K562 (cell line): ENCODE results near the gene TRUB2. TPM values are rescaled to one million over a fixed set of nuclear protein-coding genes. Genes with fewer than 3 reads are reported as not detected.

ENCODE experiments used
- BRF2 ChIP-seq: IDR thresholded peaks from 3 replicates; pipeline ENCODE4 v1.6.1; 2011; ENCODE audit warnings: borderline replicate concordance, mild to moderate bottlenecking; ENCODE audit not compliant: insufficient read length, insufficient read depth
- CTBP1 ChIP-seq: fragments of 450-650 bp; IDR thresholded peaks from 2 replicates; pipeline ENCODE4 v1.6.1; 2016; ENCODE audit warnings: borderline replicate concordance
- MTA3 ChIP-seq: fragments of 450-650 bp; formaldehyde crosslinking; IDR thresholded peaks from 2 replicates; pipeline ENCODE4 v1.6.1; 2017; ENCODE audit warnings: mild to moderate bottlenecking, borderline replicate concordance
- NFRKB ChIP-seq: fragments of 450-650 bp; IDR thresholded peaks from 2 replicates; pipeline ENCODE4 v1.6.1; 2016; ENCODE audit warnings: low read depth
- NRF1 ChIP-seq, 2 experiments: fragments of 450-650 bp; IDR thresholded peaks in 1 of 2; conservative IDR thresholded peaks in 1 of 2; 2 replicates each; pipeline ENCODE4 v1.6.1; 2014; ENCODE audit warnings: mild to moderate bottlenecking in 2 of 2
- PTRF ChIP-seq: fragments of 450-650 bp; IDR thresholded peaks from 2 replicates; pipeline ENCODE4 v1.6.1; 2016; ENCODE audit warnings: mild to moderate bottlenecking, missing genetic modification characterization, missing compliant biosample characterization
- RBM17 ChIP-seq: fragments of 200-400 bp; formaldehyde crosslinking; IDR thresholded peaks from 2 replicates; pipeline ENCODE4 v1.6.1; 2017; ENCODE audit warnings: low read depth, mild to moderate bottlenecking, low read length, borderline replicate concordance
- SNIP1 ChIP-seq: fragments of 450-650 bp; IDR thresholded peaks from 2 replicates; pipeline ENCODE4 v1.7.1; 2017; ENCODE audit warnings: low read depth, mild to moderate bottlenecking
- YY1 ChIP-seq, 3 experiments: IDR thresholded peaks; 2 replicates each; pipeline ENCODE4 v1.6.1; 2011; ENCODE audit warnings: low read length in 2 of 3, mild to moderate bottlenecking in 2 of 3, moderate library complexity in 2 of 3, borderline replicate concordance in 1 of 3, control low read depth in 1 of 3, low read depth in 1 of 3; ENCODE audit not compliant: insufficient read depth in 3 of 3, insufficient replicate concordance in 2 of 3, control insufficient read depth in 1 of 3, insufficient read length in 1 of 3; ENCODE audit errors: extremely low read depth in 1 of 3
- ZNF384 ChIP-seq: IDR thresholded peaks from 2 replicates; pipeline ENCODE4 v1.6.1; 2012; ENCODE audit warnings: low read depth, low read length, improper control_type of control experiment
- polyA plus RNA-seq, 8 experiments: library from polyadenylated mRNA; depleted of rRNA in 4 of 8; stranded (reverse) in 5 of 8; unstranded in 3 of 8; fragments of >200 nt; fragmentation: Nextera tagmentation in 2 of 8; fragmentation: Illumina TruSeq in 1 of 8; extraction: Ambion mirVana in 2 of 8; extraction: Trizol in 1 of 8; gene quantifications; 2 replicates each; pipeline versions ENCODE4 v1.2.1 to v1.2.3, GENCODE V29; 2011 to 2014; ENCODE audit warnings: inconsistent platforms in 1 of 8, missing spikeins in 1 of 8
- total RNA-seq, 7 experiments: library from RNA; depleted of rRNA in 6 of 7; stranded (reverse); fragments of >200 nt in 6 of 7; fragmentation: Illumina TruSeq in 2 of 7; extraction: Trizol in 2 of 7; gene quantifications; 2 replicates each; pipeline versions ENCODE4 v1.2.1 to v1.2.3, GENCODE V29; 2011 to 2021; ENCODE audit warnings: low replicate concordance in 1 of 7
- TF ChIP-seq, protein P1 (sequence below): sonication (generic); formaldehyde crosslinking; IDR thresholded peaks from 2 replicates; pipeline ENCODE4 v1.8.1; 2023; ENCODE audit warnings: mild to moderate bottlenecking, missing genetic modification reagents
- TF ChIP-seq, protein P2 (sequence below): fragments of 150-350 bp; IDR thresholded peaks from 2 replicates; pipeline ENCODE4 v1.6.1; 2014; ENCODE audit warnings: low read depth, mild to moderate bottlenecking, low read length, borderline replicate concordance
- TF ChIP-seq, protein P3 (sequence below): fragments of 450-650 bp; IDR thresholded peaks from 2 replicates; pipeline ENCODE4 v1.6.1; 2017; ENCODE audit warnings: antibody characterized with exemption, mild to moderate bottlenecking
- TF ChIP-seq, protein P4 (sequence below): sonication (generic); formaldehyde crosslinking; IDR thresholded peaks from 2 replicates; pipeline ENCODE4 v1.8.0; 2022; ENCODE audit warnings: missing genetic modification reagents, mild to moderate bottlenecking, moderate library complexity, borderline replicate concordance

Gene TRUB2
- total and polyA plus RNA-seq, 9 of the 15 experiments (the other 6 are each of a cell fraction or from before 2014, with no cell fraction given): 9.3 to 110 (median 63.0) TPM

GRCh38 chr9:128341435-128341849, 19.2 kb upstream of the TRUB2 start (continued):
- TF ChIP-seq, protein P1, sequence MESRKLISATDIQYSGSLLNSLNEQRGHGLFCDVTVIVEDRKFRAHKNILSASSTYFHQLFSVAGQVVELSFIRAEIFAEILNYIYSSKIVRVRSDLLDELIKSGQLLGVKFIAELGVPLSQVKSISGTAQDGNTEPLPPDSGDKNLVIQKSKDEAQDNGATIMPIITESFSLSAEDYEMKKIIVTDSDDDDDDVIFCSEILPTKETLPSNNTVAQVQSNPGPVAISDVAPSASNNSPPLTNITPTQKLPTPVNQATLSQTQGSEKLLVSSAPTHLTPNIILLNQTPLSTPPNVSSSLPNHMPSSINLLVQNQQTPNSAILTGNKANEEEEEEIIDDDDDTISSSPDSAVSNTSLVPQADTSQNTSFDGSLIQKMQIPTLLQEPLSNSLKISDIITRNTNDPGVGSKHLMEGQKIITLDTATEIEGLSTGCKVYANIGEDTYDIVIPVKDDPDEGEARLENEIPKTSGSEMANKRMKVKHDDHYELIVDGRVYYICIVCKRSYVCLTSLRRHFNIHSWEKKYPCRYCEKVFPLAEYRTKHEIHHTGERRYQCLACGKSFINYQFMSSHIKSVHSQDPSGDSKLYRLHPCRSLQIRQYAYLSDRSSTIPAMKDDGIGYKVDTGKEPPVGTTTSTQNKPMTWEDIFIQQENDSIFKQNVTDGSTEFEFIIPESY (CRISPR knock-in tag): 0 out of 2 replicates have a peak, but pooled peaks have one; percentile 42
- TF ChIP-seq BRF2: no peak
- no peak for TF ChIP-seq SNIP1
- TF ChIP-seq RBM17: no peak
- no peak for TF ChIP-seq NFRKB
- no peak; the same call in 1 of the 2 replicates for TF ChIP-seq MTA3
- no peak for TF ChIP-seq PTRF (tag)
- TF ChIP-seq ZNF384: peak; percentile 36; the same call in 1 of the 2 replicates
- TF ChIP-seq, protein P2, sequence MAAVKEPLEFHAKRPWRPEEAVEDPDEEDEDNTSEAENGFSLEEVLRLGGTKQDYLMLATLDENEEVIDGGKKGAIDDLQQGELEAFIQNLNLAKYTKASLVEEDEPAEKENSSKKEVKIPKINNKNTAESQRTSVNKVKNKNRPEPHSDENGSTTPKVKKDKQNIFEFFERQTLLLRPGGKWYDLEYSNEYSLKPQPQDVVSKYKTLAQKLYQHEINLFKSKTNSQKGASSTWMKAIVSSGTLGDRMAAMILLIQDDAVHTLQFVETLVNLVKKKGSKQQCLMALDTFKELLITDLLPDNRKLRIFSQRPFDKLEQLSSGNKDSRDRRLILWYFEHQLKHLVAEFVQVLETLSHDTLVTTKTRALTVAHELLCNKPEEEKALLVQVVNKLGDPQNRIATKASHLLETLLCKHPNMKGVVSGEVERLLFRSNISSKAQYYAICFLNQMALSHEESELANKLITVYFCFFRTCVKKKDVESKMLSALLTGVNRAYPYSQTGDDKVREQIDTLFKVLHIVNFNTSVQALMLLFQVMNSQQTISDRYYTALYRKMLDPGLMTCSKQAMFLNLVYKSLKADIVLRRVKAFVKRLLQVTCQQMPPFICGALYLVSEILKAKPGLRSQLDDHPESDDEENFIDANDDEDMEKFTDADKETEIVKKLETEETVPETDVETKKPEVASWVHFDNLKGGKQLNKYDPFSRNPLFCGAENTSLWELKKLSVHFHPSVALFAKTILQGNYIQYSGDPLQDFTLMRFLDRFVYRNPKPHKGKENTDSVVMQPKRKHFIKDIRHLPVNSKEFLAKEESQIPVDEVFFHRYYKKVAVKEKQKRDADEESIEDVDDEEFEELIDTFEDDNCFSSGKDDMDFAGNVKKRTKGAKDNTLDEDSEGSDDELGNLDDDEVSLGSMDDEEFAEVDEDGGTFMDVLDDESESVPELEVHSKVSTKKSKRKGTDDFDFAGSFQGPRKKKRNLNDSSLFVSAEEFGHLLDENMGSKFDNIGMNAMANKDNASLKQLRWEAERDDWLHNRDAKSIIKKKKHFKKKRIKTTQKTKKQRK: no peak
- TF ChIP-seq NRF1 (conservative IDR thresholded peaks at IDR 0.05 in 1 of 2, IDR thresholded peaks at IDR 0.05 in 1 of 2): peak in 1 of 2 experiments; percentile 36; a peak in 2 of 4 replicates
- TF ChIP-seq, protein P3, sequence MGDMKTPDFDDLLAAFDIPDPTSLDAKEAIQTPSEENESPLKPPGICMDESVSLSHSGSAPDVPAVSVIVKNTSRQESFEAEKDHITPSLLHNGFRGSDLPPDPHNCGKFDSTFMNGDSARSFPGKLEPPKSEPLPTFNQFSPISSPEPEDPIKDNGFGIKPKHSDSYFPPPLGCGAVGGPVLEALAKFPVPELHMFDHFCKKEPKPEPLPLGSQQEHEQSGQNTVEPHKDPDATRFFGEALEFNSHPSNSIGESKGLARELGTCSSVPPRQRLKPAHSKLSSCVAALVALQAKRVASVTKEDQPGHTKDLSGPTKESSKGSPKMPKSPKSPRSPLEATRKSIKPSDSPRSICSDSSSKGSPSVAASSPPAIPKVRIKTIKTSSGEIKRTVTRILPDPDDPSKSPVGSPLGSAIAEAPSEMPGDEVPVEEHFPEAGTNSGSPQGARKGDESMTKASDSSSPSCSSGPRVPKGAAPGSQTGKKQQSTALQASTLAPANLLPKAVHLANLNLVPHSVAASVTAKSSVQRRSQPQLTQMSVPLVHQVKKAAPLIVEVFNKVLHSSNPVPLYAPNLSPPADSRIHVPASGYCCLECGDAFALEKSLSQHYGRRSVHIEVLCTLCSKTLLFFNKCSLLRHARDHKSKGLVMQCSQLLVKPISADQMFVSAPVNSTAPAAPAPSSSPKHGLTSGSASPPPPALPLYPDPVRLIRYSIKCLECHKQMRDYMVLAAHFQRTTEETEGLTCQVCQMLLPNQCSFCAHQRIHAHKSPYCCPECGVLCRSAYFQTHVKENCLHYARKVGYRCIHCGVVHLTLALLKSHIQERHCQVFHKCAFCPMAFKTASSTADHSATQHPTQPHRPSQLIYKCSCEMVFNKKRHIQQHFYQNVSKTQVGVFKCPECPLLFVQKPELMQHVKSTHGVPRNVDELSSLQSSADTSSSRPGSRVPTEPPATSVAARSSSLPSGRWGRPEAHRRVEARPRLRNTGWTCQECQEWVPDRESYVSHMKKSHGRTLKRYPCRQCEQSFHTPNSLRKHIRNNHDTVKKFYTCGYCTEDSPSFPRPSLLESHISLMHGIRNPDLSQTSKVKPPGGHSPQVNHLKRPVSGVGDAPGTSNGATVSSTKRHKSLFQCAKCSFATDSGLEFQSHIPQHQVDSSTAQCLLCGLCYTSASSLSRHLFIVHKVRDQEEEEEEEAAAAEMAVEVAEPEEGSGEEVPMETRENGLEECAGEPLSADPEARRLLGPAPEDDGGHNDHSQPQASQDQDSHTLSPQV: no peak
- TF ChIP-seq CTBP1: peak; percentile 68; the same call in 1 of the 2 replicates
- TF ChIP-seq, protein P4, sequence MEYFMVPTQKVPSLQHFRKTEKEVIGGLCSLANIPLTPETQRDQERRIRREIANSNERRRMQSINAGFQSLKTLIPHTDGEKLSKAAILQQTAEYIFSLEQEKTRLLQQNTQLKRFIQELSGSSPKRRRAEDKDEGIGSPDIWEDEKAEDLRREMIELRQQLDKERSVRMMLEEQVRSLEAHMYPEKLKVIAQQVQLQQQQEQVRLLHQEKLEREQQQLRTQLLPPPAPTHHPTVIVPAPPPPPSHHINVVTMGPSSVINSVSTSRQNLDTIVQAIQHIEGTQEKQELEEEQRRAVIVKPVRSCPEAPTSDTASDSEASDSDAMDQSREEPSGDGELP (CRISPR knock-in tag): no peak
- TF ChIP-seq YY1 (IDR thresholded peaks at IDR 0.05; ENCODE audit: borderline replicate concordance in 1 of 3, control insufficient read depth in 1 of 3, extremely low read depth in 1 of 3, insufficient read depth in 3 of 3, insufficient read length in 1 of 3, insufficient replicate concordance in 2 of 3, low read depth in 1 of 3, low read length in 2 of 3): peak in 1 of 3 experiments; percentile 34
